Measurements from ENCODE around the gene DAPK1. TPM values are rescaled to one million over a fixed set of nuclear protein-coding genes. Genes with fewer than 3 reads are reported as not detected.

The DAPK1 gene
- total RNA-seq, 1 donor from 2014 or later, result 29.5 TPM

GRCh38 chr9:87557996-87558395 lies 60.3 kb downstream of the DAPK1 start:
- peaks cover 15% of the 10 kb centered on the region for H3K4me1 Mint-ChIP-seq
- Histone ChIP-seq H3K4me3 (no peak overlapping the region), H3K79me2 (ENCODE audit: low read depth) (peaks cover 28% of the 10 kb centered on the region), H3K4me1 (no peaks in the 10 kb centered on the region), H3K27ac (no peak overlapping the region), H3K9me3 (ENCODE audit: low read depth) (no peaks in the 10 kb centered on the region), H3K4me2 (no peak overlapping the region), H3F3A (ENCODE audit: low read depth) (no peaks in the 10 kb centered on the region), H3K36me3 (no peaks in the 10 kb centered on the region), H4K20me1 (ENCODE audit: low read depth) (peaks cover 3% of the 10 kb centered on the region), H2AFZ (replicated peaks) (no peak overlapping the region), H3K27me3 (no peaks in the 10 kb centered on the region), H3K9ac (no peak overlapping the region)
- no peak for DNase-seq (ENCODE audit: low spot score)
- peaks cover 3% of the 10 kb centered on the region for H3K27me3 Mint-ChIP-seq (ENCODE audit: insufficient read depth, low read depth)
- H3K9me3 Mint-ChIP-seq, result no peaks in the 10 kb centered on the region
- TF ChIP-seq EZH2 (IDR thresholded peaks at IDR 0.05) (no peak), EZH2phosphoT487 (IDR thresholded peaks at IDR 0.05) (no peak)
- TF ChIP-seq, protein P1, sequence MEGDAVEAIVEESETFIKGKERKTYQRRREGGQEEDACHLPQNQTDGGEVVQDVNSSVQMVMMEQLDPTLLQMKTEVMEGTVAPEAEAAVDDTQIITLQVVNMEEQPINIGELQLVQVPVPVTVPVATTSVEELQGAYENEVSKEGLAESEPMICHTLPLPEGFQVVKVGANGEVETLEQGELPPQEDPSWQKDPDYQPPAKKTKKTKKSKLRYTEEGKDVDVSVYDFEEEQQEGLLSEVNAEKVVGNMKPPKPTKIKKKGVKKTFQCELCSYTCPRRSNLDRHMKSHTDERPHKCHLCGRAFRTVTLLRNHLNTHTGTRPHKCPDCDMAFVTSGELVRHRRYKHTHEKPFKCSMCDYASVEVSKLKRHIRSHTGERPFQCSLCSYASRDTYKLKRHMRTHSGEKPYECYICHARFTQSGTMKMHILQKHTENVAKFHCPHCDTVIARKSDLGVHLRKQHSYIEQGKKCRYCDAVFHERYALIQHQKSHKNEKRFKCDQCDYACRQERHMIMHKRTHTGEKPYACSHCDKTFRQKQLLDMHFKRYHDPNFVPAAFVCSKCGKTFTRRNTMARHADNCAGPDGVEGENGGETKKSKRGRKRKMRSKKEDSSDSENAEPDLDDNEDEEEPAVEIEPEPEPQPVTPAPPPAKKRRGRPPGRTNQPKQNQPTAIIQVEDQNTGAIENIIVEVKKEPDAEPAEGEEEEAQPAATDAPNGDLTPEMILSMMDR (IDR thresholded peaks at IDR 0.05), result no peak
- peaks cover 4% of the 10 kb centered on the region for H3K36me3 Mint-ChIP-seq
- H3K27ac Mint-ChIP-seq, result no peak overlapping the region
- no peak overlapping the region for H3K4me3 Mint-ChIP-seq

GRCh38 chr9:87558606-87559190 lies 61.0 kb downstream of the DAPK1 start:
- H3K4me2 ChIP-seq, result no peak overlapping the region
- Mint-ChIP-seq H3K36me3 (peaks cover 6% of the 10 kb centered on the region), H3K27me3 (ENCODE audit: insufficient read depth, low read depth) (peaks cover 3% of the 10 kb centered on the region), H3K4me1 (peaks cover 15% of the 10 kb centered on the region), H3K9me3 (no peaks in the 10 kb centered on the region), H3K27ac (no peak overlapping the region), H3K4me3 (no peak overlapping the region)
- TF ChIP-seq EZH2phosphoT487 (IDR thresholded peaks at IDR 0.05) (no peak), EZH2 (IDR thresholded peaks at IDR 0.05) (no peak)
- TF ChIP-seq, protein P1 (IDR thresholded peaks at IDR 0.05), result no peak
- H3K27ac ChIP-seq, result no peak overlapping the region
- H3K4me3 ChIP-seq, result no peak overlapping the region
- H3F3A ChIP-seq (ENCODE audit: low read depth), result no peaks in the 10 kb centered on the region
- H3K36me3 ChIP-seq, result no peaks in the 10 kb centered on the region
- DNase-seq (ENCODE audit: low spot score), result no peak
- peaks cover 3% of the 10 kb centered on the region for H4K20me1 ChIP-seq (ENCODE audit: low read depth)
- H3K9me3 ChIP-seq (ENCODE audit: low read depth), result no peaks in the 10 kb centered on the region
- peaks cover 35% of the 10 kb centered on the region for H3K79me2 ChIP-seq (ENCODE audit: low read depth)
- no peaks in the 10 kb centered on the region for H3K4me1 ChIP-seq
- no peaks in the 10 kb centered on the region for H3K27me3 ChIP-seq
- no peak overlapping the region for H3K9ac ChIP-seq
- no peak overlapping the region for H2AFZ ChIP-seq (replicated peaks)

GRCh38 chr9:87562062-87562461 lies 64.4 kb downstream of the DAPK1 start:
- Histone ChIP-seq H3F3A (ENCODE audit: low read depth) (no peaks in the 10 kb centered on the region), H3K4me1 (no peaks in the 10 kb centered on the region), H3K27me3 (no peaks in the 10 kb centered on the region), H3K4me3 (no peak overlapping the region), H4K20me1 (ENCODE audit: low read depth) (peaks cover 3% of the 10 kb centered on the region), H3K27ac (no peak overlapping the region), H3K9ac (no peak overlapping the region), H3K36me3 (no peaks in the 10 kb centered on the region), H3K79me2 (ENCODE audit: low read depth) (peaks cover 30% of the 10 kb centered on the region), H3K4me2 (no peak overlapping the region), H2AFZ (replicated peaks) (no peak overlapping the region), H3K9me3 (ENCODE audit: low read depth) (no peaks in the 10 kb centered on the region)
- H3K4me3 Mint-ChIP-seq, result no peak overlapping the region
- DNase-seq (ENCODE audit: low spot score), result no peak
- TF ChIP-seq, protein P1 (IDR thresholded peaks at IDR 0.05), result no peak
- TF ChIP-seq EZH2phosphoT487 (IDR thresholded peaks at IDR 0.05) (no peak), EZH2 (IDR thresholded peaks at IDR 0.05) (no peak)
- H3K36me3 Mint-ChIP-seq, result peaks cover 20% of the 10 kb centered on the region
- peaks cover 2% of the 10 kb centered on the region for H3K27me3 Mint-ChIP-seq (ENCODE audit: insufficient read depth, low read depth)
- H3K27ac Mint-ChIP-seq, result no peak overlapping the region
- peaks cover 10% of the 10 kb centered on the region for H3K4me1 Mint-ChIP-seq
- no peaks in the 10 kb centered on the region for H3K9me3 Mint-ChIP-seq

Measured in neural progenitor cell (in vitro differentiated cells).